HEK293 (cell line): Measurements from ENCODE around the gene TBC1D12.

Experiments used
- CTCF ChIA-PET: fragments of 350-600 bp; formaldehyde crosslinking; extraction: SDS; loops from one replicate; lab custom pipeline; 2021; ENCODE audit warnings: antibody characterized with exemption; lab: Yijun Ruan, JAX
- POLR2A ChIA-PET: fragments of 300-600 bp; formaldehyde crosslinking; extraction: SDS; loops from one replicate; lab custom pipeline; 2020; ENCODE audit warnings: antibody characterized with exemption, inconsistent platforms; lab: Yijun Ruan, JAX
- H3K27ac ChIP-seq: fragments of 200-500 bp; sonication (Bioruptor generic); 2 replicates; pipeline ENCODE4 v1.5.1; 2014; ENCODE audit warnings: low read depth, low read length, control low read depth, inconsistent platforms; ENCODE audit errors: extremely low read depth
- H3K36me3 ChIP-seq, 2 experiments: fragments of 200-500 bp in 1 of 2; sonication (Bioruptor generic) in 1 of 2; 1 replicate in 1 of 2; 2 replicates in 1 of 2; pipeline ENCODE4 v1.5.1; 2014 to 2017; ENCODE audit warnings: inconsistent platforms in 2 of 2, low read length in 2 of 2; ENCODE audit not compliant: control insufficient read depth in 2 of 2, insufficient read depth in 1 of 2
- H3K4me1 ChIP-seq: fragments of 200-500 bp; sonication (Bioruptor generic); 2 replicates; pipeline ENCODE4 v1.5.1; 2014; ENCODE audit warnings: mild to moderate bottlenecking, low read length, inconsistent platforms; ENCODE audit not compliant: control insufficient read depth, insufficient read depth
- H3K4me3 ChIP-seq: 2 replicates; pipeline ENCODE4 v1.5.1; 2011; ENCODE audit warnings: low read depth, mild to moderate bottlenecking, control low read depth, low read length, moderate library complexity
- H3K9me3 ChIP-seq: fragments of 200-500 bp; sonication (Bioruptor generic); 2 replicates; pipeline ENCODE4 v1.5.1; 2014; ENCODE audit warnings: low read depth, low read length, inconsistent platforms; ENCODE audit not compliant: control insufficient read depth, insufficient read depth
- KLF1 ChIP-seq: fragments of 450-650 bp; formaldehyde crosslinking; IDR thresholded peaks from 2 replicates; pipeline ENCODE4 v1.5.1; 2016; ENCODE audit warnings: missing biosample characterization, missing genetic modification characterization
- PRDM2 ChIP-seq: fragments of 450-650 bp; formaldehyde crosslinking; IDR thresholded peaks from 2 replicates; pipeline ENCODE4 v1.5.1; 2016; ENCODE audit warnings: missing biosample characterization, missing genetic modification characterization, borderline replicate concordance
- SCRT1 ChIP-seq: fragments of 450-650 bp; formaldehyde crosslinking; IDR thresholded peaks from 2 replicates; pipeline ENCODE4 v1.5.1; 2016; ENCODE audit warnings: missing biosample characterization, missing genetic modification characterization, borderline replicate concordance
- SP2 ChIP-seq: fragments of 450-650 bp; formaldehyde crosslinking; IDR thresholded peaks from 2 replicates; pipeline ENCODE4 v1.5.1; 2016; ENCODE audit warnings: missing biosample characterization, missing genetic modification characterization
- YY1 ChIP-seq: fragments of 450-650 bp; formaldehyde crosslinking; IDR thresholded peaks from 2 replicates; pipeline ENCODE4 v1.5.1; 2018; ENCODE audit warnings: missing biosample characterization, missing genetic modification characterization
- ZBTB8A ChIP-seq: fragments of 450-650 bp; formaldehyde crosslinking; IDR thresholded peaks from 2 replicates; pipeline ENCODE4 v1.5.1; 2016; ENCODE audit warnings: missing biosample characterization, missing genetic modification characterization
- ZNF112 ChIP-seq: fragments of 450-650 bp; formaldehyde crosslinking; IDR thresholded peaks from 2 replicates; pipeline ENCODE4 v1.5.0; 2017; ENCODE audit warnings: missing biosample characterization, missing genetic modification characterization
- ZNF132 ChIP-seq: fragments of 450-650 bp; formaldehyde crosslinking; IDR thresholded peaks from 2 replicates; pipeline ENCODE4 v1.5.1; 2017; ENCODE audit warnings: missing biosample characterization, missing genetic modification characterization, borderline replicate concordance
- ZNF202 ChIP-seq: fragments of 450-650 bp; formaldehyde crosslinking; IDR thresholded peaks from 2 replicates; pipeline ENCODE4 v1.5.1; 2016; ENCODE audit warnings: missing biosample characterization, missing genetic modification characterization, borderline replicate concordance
- ZNF366 ChIP-seq: fragments of 450-650 bp; formaldehyde crosslinking; conservative IDR thresholded peaks from 2 replicates; pipeline ENCODE4 v1.5.1; 2016; ENCODE audit warnings: missing biosample characterization, missing genetic modification characterization
- ZNF37A ChIP-seq: fragments of 450-650 bp; IDR thresholded peaks from 2 replicates; pipeline ENCODE4 v1.5.1; 2018; ENCODE audit warnings: missing biosample characterization, missing genetic modification characterization
- ZNF404 ChIP-seq: fragments of 450-650 bp; formaldehyde crosslinking; IDR thresholded peaks from 2 replicates; pipeline ENCODE4 v1.5.1; 2017; ENCODE audit warnings: missing biosample characterization, missing genetic modification characterization
- ZNF416 ChIP-seq: fragments of 450-650 bp; formaldehyde crosslinking; IDR thresholded peaks from 2 replicates; pipeline ENCODE4 v1.5.1; 2016; ENCODE audit warnings: missing biosample characterization, missing genetic modification characterization
- ZNF426 ChIP-seq: fragments of 450-650 bp; formaldehyde crosslinking; IDR thresholded peaks from 2 replicates; pipeline ENCODE4 v1.5.1; 2017; ENCODE audit warnings: missing biosample characterization, missing genetic modification characterization, mild to moderate bottlenecking, inconsistent platforms, moderate library complexity
- ZNF473 ChIP-seq: fragments of 450-650 bp; formaldehyde crosslinking; IDR thresholded peaks from 2 replicates; pipeline ENCODE4 v1.5.1; 2017; ENCODE audit warnings: missing biosample characterization, missing genetic modification characterization
- ZNF488 ChIP-seq: fragments of 450-650 bp; formaldehyde crosslinking; IDR thresholded peaks from 2 replicates; pipeline ENCODE4 v1.5.1; 2016; ENCODE audit warnings: missing biosample characterization, missing genetic modification characterization
- ZNF548 ChIP-seq: fragments of 450-650 bp; formaldehyde crosslinking; IDR thresholded peaks from 2 replicates; pipeline ENCODE4 v1.5.1; 2016; ENCODE audit warnings: missing biosample characterization, missing genetic modification characterization
- ZNF626 ChIP-seq: fragments of 450-650 bp; sonication (Bioruptor Pico); formaldehyde crosslinking; IDR thresholded peaks from 2 replicates; pipeline ENCODE4 v1.5.1; 2018; ENCODE audit warnings: missing biosample characterization, missing genetic modification characterization, inconsistent platforms
- TF ChIP-seq, protein P1 (sequence below): fragments of 450-650 bp; formaldehyde crosslinking; IDR thresholded peaks from 2 replicates; pipeline ENCODE4 v1.5.1; 2016; ENCODE audit warnings: missing biosample characterization, missing genetic modification characterization, low read depth

TBC1D12 gene

DNA sequence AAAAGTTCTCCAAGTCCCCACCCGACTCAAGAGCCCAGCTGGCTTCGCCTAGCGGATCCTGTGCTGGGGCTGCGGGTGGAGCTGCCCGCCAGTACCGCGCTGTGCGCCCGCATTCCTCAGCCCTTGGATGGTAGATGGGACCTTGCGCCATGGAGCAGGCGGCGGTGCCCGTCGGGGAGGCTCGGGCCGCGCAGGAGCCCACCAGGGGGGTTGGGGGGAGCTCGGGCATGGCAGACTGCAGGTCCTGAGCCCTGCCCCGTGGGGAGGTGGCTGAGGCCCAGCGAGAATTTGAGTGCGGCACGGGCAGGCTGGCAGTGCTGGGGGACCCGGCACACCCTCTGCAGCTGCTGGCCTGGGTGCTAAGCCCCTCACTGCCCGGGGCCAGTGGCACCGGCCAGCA is 57.0 kb downstream of the TBC1D12 start:
- TF ChIP-seq ZNF202 (tag by site-specific recombination) (0 out of 2 replicates have a peak, but pooled peaks have one; percentile 26), ZNF416 (tag by site-specific recombination) (no peak)
- Histone ChIP-seq H3K27ac (no peak overlapping the region), H3K4me3 (no peak overlapping the region), H3K36me3 (peaks cover 0 to 5% of the 10 kb centered on the region in 2 experiments; a peak in 1 of 3 replicates), H3K9me3 (no peaks in the 10 kb centered on the region; the same call in 1 of the 2 replicates), H3K4me1 (no peaks in the 10 kb centered on the region)
- CTCF ChIA-PET: no interaction called here
- POLR2A ChIA-PET: no interaction called here

GRCh38 chr10:94461503-94461902 is 59.2 kb downstream of the TBC1D12 start:
- POLR2A ChIA-PET: no interaction called here
- TF ChIP-seq ZNF426 (no peak), ZNF404 (no peak), ZNF548 (no peak), ZNF37A (tag by site-specific recombination) (no peak)
- TF ChIP-seq, all 188 proteins: peak for 0
- CTCF ChIA-PET: no interaction called here
- H3K4me3 ChIP-seq: no peak overlapping the region
- H3K27ac ChIP-seq: no peak overlapping the region
- H3K4me1 ChIP-seq: no peaks in the 10 kb centered on the region
- no peaks in the 10 kb centered on the region; the same call in 1 of the 2 replicates for H3K9me3 ChIP-seq
- no peaks in the 10 kb centered on the region; a peak in 1 of 3 replicates for H3K36me3 ChIP-seq

- H3K9me3 ChIP-seq: no peaks in the 10 kb centered on the region; the same call in 1 of the 2 replicates
- H3K4me3 ChIP-seq: no peak overlapping the region
- no peaks in the 10 kb centered on the region for H3K4me1 ChIP-seq
- ChIA-PET POLR2A (no interaction called here), CTCF (no interaction called here)
- H3K36me3 ChIP-seq: no peaks in the 10 kb centered on the region; a peak in 1 of 3 replicates
- no peak for TF ChIP-seq ZNF488
- no peak for TF ChIP-seq SCRT1 (tag by site-specific recombination)
- TF ChIP-seq ZNF112 (tag by site-specific recombination): no peak
- TF ChIP-seq SP2 (tag by site-specific recombination): no peak
- no peak for TF ChIP-seq KLF1 (tag by site-specific recombination)
- TF ChIP-seq, protein P1, sequence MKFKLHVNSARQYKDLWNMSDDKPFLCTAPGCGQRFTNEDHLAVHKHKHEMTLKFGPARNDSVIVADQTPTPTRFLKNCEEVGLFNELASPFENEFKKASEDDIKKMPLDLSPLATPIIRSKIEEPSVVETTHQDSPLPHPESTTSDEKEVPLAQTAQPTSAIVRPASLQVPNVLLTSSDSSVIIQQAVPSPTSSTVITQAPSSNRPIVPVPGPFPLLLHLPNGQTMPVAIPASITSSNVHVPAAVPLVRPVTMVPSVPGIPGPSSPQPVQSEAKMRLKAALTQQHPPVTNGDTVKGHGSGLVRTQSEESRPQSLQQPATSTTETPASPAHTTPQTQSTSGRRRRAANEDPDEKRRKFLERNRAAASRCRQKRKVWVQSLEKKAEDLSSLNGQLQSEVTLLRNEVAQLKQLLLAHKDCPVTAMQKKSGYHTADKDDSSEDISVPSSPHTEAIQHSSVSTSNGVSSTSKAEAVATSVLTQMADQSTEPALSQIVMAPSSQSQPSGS (tag by site-specific recombination): no peak
- TF ChIP-seq YY1 (tag by site-specific recombination): no peak
- no peak for TF ChIP-seq ZNF626
- no peak for TF ChIP-seq ZNF366 (tag by site-specific recombination)
- no peak for TF ChIP-seq ZNF132 (tag by site-specific recombination)
- TF ChIP-seq ZNF473: no peak
- TF ChIP-seq ZBTB8A: no peak
- TF ChIP-seq PRDM2 (tag by site-specific recombination): no peak
- no peak overlapping the region for H3K27ac ChIP-seq
Measured at GRCh38 chr10:94462130-94462529, 59.8 kb downstream of the TBC1D12 start.
